ENCODE results near the gene GALR2.
"Not testable (repeated sequence)": the region's sequence is repeated elsewhere in the genome, so short reads cannot be mapped to it uniquely, and the experiment has no call there.

The GALR2 gene

DNA sequence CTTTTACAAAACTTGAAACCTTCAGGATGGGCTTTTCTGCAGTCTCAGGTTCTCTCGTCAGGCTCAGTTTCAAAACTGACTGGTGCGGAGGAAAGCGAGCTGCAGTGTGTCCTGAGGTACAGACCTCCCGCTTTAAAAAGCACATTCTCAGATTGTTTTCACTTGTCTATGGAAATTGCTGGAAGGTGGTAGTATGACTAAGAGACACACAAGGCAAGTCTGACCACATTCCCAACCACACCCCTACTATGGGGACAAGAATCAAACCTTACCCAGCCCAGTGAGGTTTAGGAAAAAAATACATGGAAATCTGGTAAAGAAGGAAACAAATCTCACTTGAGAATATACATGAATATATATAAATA lies 20.5 kb upstream of the GALR2 start:
- DNase-seq (ENCODE audit: low read depth in 1 of 2, low spot score in 1 of 2): peak in 1 of 2 experiments; percentile 35
- in situ Hi-C loops (cut with HindIII; ENCODE audit: low pct_unique_long_range_greater_than_20kb, low sequenced_read_pairs): no loop called here
- no peak for TF ChIP-seq JUND (IDR thresholded peaks at IDR 0.05; ENCODE audit: low read depth)

- in situ Hi-C loops (cut with HindIII; ENCODE audit: low pct_unique_long_range_greater_than_20kb, low sequenced_read_pairs): no loop called here
- TF ChIP-seq JUND (IDR thresholded peaks at IDR 0.05; ENCODE audit: low read depth): no peak
- DNase-seq (ENCODE audit: low read depth in 1 of 2, low spot score in 1 of 2): peak in 1 of 2 experiments; percentile 54
These were observed 17.7 kb upstream of the GALR2 start for GRCh38 chr17:76056882-76057281.

GRCh38 chr17:76058264-76058663 lies 16.3 kb upstream of the GALR2 start:
- in situ Hi-C loops (cut with HindIII; ENCODE audit: low pct_unique_long_range_greater_than_20kb, low sequenced_read_pairs): not testable (repeated sequence)

GRCh38 chr17:76063875-76064546 lies 10.6 kb upstream of the GALR2 start:
- TF ChIP-seq JUND (IDR thresholded peaks at IDR 0.05; ENCODE audit: low read depth): no peak
- in situ Hi-C loops (cut with HindIII; ENCODE audit: low pct_unique_long_range_greater_than_20kb, low sequenced_read_pairs): no loop called here
- DNase-seq (ENCODE audit: low read depth in 1 of 2, low spot score in 1 of 2): no peak

More at GRCh38 chr17:76058264-76058663, 16.3 kb upstream of the GALR2 start:
- not testable (repeated sequence) for DNase-seq (ENCODE audit: low read depth in 1 of 2, low spot score in 1 of 2)

GRCh38 chr17:76065775-76066174 lies 8.8 kb upstream of the GALR2 start:
- no peak for DNase-seq (ENCODE audit: low read depth in 1 of 2, low spot score in 1 of 2)
- in situ Hi-C loops (cut with HindIII; ENCODE audit: low pct_unique_long_range_greater_than_20kb, low sequenced_read_pairs): no loop called here
- no peak for TF ChIP-seq JUND (IDR thresholded peaks at IDR 0.05; ENCODE audit: low read depth)

GRCh38 chr17:76071531-76072147 lies 2.9 kb upstream of the GALR2 start:
- no peak for DNase-seq (ENCODE audit: low read depth in 1 of 2, low spot score in 1 of 2)
- in situ Hi-C loops (cut with HindIII; ENCODE audit: low pct_unique_long_range_greater_than_20kb, low sequenced_read_pairs): no loop called here
- TF ChIP-seq JUND (IDR thresholded peaks at IDR 0.05; ENCODE audit: low read depth): no peak

DNA sequence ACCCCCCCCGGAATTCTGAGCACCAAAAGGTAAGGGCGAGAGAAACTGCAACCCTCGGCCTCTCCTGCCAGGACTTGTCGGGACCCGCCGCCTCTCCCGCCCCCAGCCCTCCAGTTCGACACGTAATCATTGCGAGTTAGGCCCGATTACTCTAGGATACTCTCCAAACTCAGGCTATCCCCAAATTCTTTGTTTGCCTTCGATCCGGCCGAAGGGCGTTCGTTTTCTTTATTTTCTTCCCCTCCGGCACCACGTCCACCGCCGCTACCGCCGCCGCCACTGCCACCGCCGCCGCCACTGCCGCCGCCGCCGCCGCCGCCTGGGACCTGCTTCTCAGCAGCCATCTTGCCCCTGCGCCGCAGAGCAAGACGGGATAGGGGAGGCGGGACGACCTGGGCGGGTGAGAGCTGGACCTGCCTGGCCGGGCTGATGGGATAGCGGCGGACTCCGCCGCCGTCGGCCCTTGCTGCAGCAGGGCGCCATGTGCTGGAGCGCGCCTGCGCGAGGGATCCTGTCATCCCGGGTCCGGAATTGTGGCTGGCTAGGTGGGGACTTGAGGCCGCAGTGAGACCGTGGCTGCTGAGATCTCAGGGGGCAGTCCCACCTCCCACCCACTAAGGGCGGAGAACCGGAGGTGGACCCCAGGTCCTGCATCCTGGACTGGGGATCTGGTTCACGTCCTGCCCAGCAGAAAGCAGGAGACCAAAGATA lies 2.3 kb upstream of the GALR2 start, which contains the start of gene SRP68:
TSS of gene SRP68 (minus strand) at position 370 of the 711 bp plus-strand sequence. CDS start at position 344, 26 bp downstream.
- peak; percentile 95 to 98 for DNase-seq (ENCODE audit: low read depth in 1 of 2, low spot score in 1 of 2)
- in situ Hi-C loops (cut with HindIII; ENCODE audit: low pct_unique_long_range_greater_than_20kb, low sequenced_read_pairs): no loop called here
- no peak for TF ChIP-seq JUND (IDR thresholded peaks at IDR 0.05; ENCODE audit: low read depth)

DNA sequence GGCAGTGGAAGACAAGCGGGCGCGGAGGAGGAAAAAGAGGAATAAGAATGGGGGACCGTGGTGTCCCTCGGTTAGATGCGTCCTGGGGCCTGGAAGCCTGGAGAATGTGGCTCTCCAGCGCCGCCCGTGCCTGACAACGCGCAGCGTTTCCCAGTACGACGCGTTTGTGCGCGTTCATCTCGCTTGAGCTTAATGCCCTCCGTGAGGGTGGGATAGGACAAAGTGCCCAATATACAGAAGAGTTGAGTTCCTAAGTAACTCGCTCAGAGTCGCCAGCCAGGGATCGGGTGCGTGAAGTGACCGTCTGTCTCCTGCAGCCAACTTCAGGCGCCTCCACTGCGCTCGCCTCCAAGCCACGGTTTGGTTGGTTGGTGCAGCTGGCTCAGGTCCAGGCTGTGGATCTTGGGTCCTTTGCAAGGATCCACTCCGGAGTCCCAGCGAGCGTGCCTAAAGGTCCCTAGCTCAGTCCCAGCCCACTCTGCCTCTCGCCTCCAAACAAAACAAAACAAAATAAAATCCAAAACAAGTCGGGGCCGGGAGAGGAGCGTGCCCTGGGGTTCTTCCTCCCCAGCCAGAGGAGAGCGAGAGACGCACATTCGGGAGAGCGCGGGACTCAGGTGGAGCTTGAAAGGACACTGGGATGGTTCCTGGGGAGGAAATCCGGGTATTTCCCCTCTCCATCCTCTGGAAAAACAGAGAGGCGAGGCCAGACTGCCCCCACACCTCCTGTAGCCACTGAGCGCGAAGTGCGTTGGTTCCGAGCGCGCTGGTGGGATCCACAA lies 974 bp downstream of the GALR2 start:
- TF ChIP-seq JUND (IDR thresholded peaks at IDR 0.05; ENCODE audit: low read depth): no peak
- in situ Hi-C loops (cut with HindIII; ENCODE audit: low pct_unique_long_range_greater_than_20kb, low sequenced_read_pairs): no loop called here
- peak; percentile 59 to 86 for DNase-seq (ENCODE audit: low read depth in 1 of 2, low spot score in 1 of 2)

DNA sequence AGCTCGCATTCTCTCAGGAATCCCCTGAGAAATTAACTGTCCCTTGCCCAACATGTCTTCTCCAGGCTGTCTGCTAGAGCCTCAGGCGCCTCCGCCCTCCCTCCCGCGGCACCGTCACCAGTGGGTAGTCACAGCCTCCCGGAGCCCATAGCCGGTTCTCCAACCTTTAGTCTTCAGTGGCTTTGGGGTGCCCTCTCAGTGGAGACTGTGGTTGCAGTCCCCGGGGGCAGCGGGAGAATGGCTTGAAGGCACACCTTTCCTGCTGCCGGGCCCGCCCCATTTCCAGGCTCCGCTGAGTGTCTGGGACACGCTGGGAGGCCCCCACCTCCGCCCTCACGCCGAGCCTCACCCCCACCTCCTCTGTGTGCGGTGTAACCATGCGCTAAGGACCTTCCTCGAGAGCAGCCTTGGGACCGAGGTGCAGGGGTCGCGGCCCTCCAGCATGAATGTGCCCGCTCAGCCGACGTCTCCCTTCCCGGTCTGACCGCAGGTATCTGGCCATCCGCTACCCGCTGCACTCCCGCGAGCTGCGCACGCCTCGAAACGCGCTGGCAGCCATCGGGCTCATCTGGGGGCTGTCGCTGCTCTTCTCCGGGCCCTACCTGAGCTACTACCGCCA lies 1.7 kb downstream of the GALR2 start:
- in situ Hi-C loops (cut with HindIII; ENCODE audit: low pct_unique_long_range_greater_than_20kb, low sequenced_read_pairs): no loop called here
- no peak for TF ChIP-seq JUND (IDR thresholded peaks at IDR 0.05; ENCODE audit: low read depth)
- peak in 1 of 2 experiments; percentile 29 for DNase-seq (ENCODE audit: low read depth in 1 of 2, low spot score in 1 of 2)

DNA sequence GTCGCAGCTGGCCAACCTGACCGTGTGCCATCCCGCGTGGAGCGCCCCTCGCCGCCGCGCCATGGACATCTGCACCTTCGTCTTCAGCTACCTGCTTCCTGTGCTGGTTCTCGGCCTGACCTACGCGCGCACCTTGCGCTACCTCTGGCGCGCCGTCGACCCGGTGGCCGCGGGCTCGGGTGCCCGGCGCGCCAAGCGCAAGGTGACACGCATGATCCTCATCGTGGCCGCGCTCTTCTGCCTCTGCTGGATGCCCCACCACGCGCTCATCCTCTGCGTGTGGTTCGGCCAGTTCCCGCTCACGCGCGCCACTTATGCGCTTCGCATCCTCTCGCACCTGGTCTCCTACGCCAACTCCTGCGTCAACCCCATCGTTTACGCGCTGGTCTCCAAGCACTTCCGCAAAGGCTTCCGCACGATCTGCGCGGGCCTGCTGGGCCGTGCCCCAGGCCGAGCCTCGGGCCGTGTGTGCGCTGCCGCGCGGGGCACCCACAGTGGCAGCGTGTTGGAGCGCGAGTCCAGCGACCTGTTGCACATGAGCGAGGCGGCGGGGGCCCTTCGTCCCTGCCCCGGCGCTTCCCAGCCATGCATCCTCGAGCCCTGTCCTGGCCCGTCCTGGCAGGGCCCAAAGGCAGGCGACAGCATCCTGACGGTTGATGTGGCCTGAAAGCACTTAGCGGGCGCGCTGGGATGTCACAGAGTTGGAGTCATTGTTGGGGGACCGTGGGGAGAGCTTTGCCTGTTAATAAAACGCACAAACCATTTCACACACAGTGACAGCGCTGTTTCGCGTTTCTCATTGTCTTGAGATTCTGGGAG lies 2.4 kb downstream of the GALR2 start:
- in situ Hi-C loops (cut with HindIII; ENCODE audit: low pct_unique_long_range_greater_than_20kb, low sequenced_read_pairs): no loop called here
- TF ChIP-seq JUND (IDR thresholded peaks at IDR 0.05; ENCODE audit: low read depth): no peak
- no peak for DNase-seq (ENCODE audit: low read depth in 1 of 2, low spot score in 1 of 2)

GRCh38 chr17:76077584-76078110 lies 3.1 kb downstream of the GALR2 start:
- in situ Hi-C loops (cut with HindIII; ENCODE audit: low pct_unique_long_range_greater_than_20kb, low sequenced_read_pairs): no loop called here
- no peak for TF ChIP-seq JUND (IDR thresholded peaks at IDR 0.05; ENCODE audit: low read depth)
- peak in 1 of 2 experiments; percentile 29 for DNase-seq (ENCODE audit: low read depth in 1 of 2, low spot score in 1 of 2)

- DNase-seq (ENCODE audit: low read depth in 1 of 2, low spot score in 1 of 2); in situ Hi-C loops (cut with HindIII; ENCODE audit: low pct_unique_long_range_greater_than_20kb, low sequenced_read_pairs): not testable (repeated sequence)
These were observed 3.8 kb downstream of the GALR2 start for GRCh38 chr17:76078370-76078769.
